Vein endothelial cell (primary cell): ENCODE measurements around the gene CHMP1A. TPM values are rescaled to one million over a fixed set of nuclear protein-coding genes. Genes with fewer than 3 reads are reported as not detected.

Experiments
- total RNA-seq: library from RNA; depleted of rRNA; stranded (reverse); fragments of >200 nt; gene quantifications from 2 replicates; pipeline ENCODE4 v1.2.3, GENCODE V29; 2012

CHMP1A gene
- total RNA-seq: 123 and 163 TPM in 2 replicates

GRCh38 chr16:89657442-89658220 lies at the start of gene CHMP1A, which contains the start of gene SPATA33:
Gene CHMP1A, minus strand, starts transcription at chr16:89657708. Its CDS starts 120 bp downstream, at chr16:89657588.
Gene SPATA33, plus strand, starts transcription at chr16:89657836. Its CDS starts 76 bp downstream, at chr16:89657912.

GRCh38 chr16:89701425-89702406 lies 44.2 kb upstream of the CHMP1A start, which contains the start of gene SPATA2L:
Gene SPATA2L, minus strand, starts transcription at chr16:89701705. Its CDS starts 473 bp downstream, at chr16:89701232.

GRCh38 chr16:89686520-89687091 lies 29.1 kb upstream of the CHMP1A start, which contains the start of gene CDK10:
Gene CDK10, plus strand, starts transcription at chr16:89686689. Its CDS starts 22 bp downstream, at chr16:89686711.

GRCh38 chr16:89613231-89613953 lies 44.1 kb downstream of the CHMP1A start, which contains the start of gene DPEP1:
Gene DPEP1, plus strand, starts transcription at chr16:89613642. Its CDS starts 16,769 bp downstream, at chr16:89630411.

Other genes with a start within 250 kb of the CHMP1A start
- gene ANKRD11, start 167.1 kb downstream of the CHMP1A start, total RNA-seq: 103 and 105 TPM in 2 replicates
- gene SPG7, start 149.3 kb downstream of the CHMP1A start, total RNA-seq: 126 and 142 TPM in 2 replicates
- 2,457 and 3,062 TPM in 2 replicates for gene RPL13, start 97.0 kb downstream of the CHMP1A start, total RNA-seq
- gene CPNE7, start 82.0 kb downstream of the CHMP1A start, total RNA-seq: 2.1 and 7.8 TPM in 2 replicates
- 0.10 and 0.33 TPM in 2 replicates for gene DPEP1, start 44.1 kb downstream of the CHMP1A start, total RNA-seq
- 2.9 and 3.7 TPM in 2 replicates for gene SPATA33, start 128 bp upstream of the CHMP1A start, total RNA-seq
- 43.4 and 44.2 TPM in 2 replicates for gene CDK10, start 29.0 kb upstream of the CHMP1A start, total RNA-seq
- gene SPATA2L, start 44.0 kb upstream of the CHMP1A start, total RNA-seq: 22.4 and 25.2 TPM in 2 replicates
- 8.0 and 14.7 TPM in 2 replicates for gene VPS9D1, start 63.2 kb upstream of the CHMP1A start, total RNA-seq
- 24.1 and 27.1 TPM in 2 replicates for gene ZNF276, start 63.8 kb upstream of the CHMP1A start, total RNA-seq
- 18.0 and 26.7 TPM in 2 replicates for gene FANCA, start 158.9 kb upstream of the CHMP1A start, total RNA-seq
- gene SPIRE2, start 170.8 kb upstream of the CHMP1A start, total RNA-seq: 0.65 and 1.1 TPM in 2 replicates
- gene TCF25, start 215.9 kb upstream of the CHMP1A start, total RNA-seq: 183 and 223 TPM in 2 replicates